GM12892 (cell line): ENCODE results near the gene IL3.
A peak's percentile ranks its signal among the peaks of the same experiment; 100 is the strongest.

Experiments used
- DNase-seq: peaks from one replicate; pipeline ENCODE4 v3.0.0; 2011; ENCODE audit not compliant: insufficient read length
- FAIRE-seq: peaks from 2 replicates; lab custom pipeline; 2011; peaks lifted over from hg19 to GRCh38; lab: Jason Lieb, UNC
- POLR2A ChIP-seq: IDR thresholded peaks from 2 replicates; pipeline ENCODE4 v1.6.1; 2011; ENCODE audit warnings: low read depth, low read length, control low read depth
- POLR2AphosphoS5 ChIP-seq: IDR thresholded peaks from 2 replicates; pipeline ENCODE4 v1.6.1; 2011; ENCODE audit warnings: low read depth, low read length, control low read depth
- TAF1 ChIP-seq: IDR thresholded peaks from 2 replicates; pipeline ENCODE4 v1.6.1; 2011; ENCODE audit warnings: low read depth, mild to moderate bottlenecking, control low read depth, low read length, borderline replicate concordance

Gene IL3

GRCh38 chr5:132063090-132063911 is 2.8 kb downstream of the IL3 start:
- TF ChIP-seq POLR2AphosphoS5 = no peak
- FAIRE-seq = peak; percentile 92
- peak; percentile 64 for DNase-seq

- no peak for TF ChIP-seq POLR2AphosphoS5
- TF ChIP-seq TAF1 = no peak
- TF ChIP-seq POLR2A = no peak
- DNase-seq = no peak
- FAIRE-seq = no peak
Measured at GRCh38 chr5:132064140-132064539, 3.7 kb downstream of the IL3 start.

GRCh38 chr5:132064738-132065331 is 4.4 kb downstream of the IL3 start:
- peak; percentile 70 for FAIRE-seq
- peak; percentile 77 for DNase-seq
- TF ChIP-seq TAF1 (no peak), POLR2AphosphoS5 (no peak), POLR2A (no peak)

- no peak for TF ChIP-seq POLR2A
- no peak for TF ChIP-seq TAF1
- TF ChIP-seq POLR2AphosphoS5 = no peak
- FAIRE-seq (no peak), DNase-seq (peak; percentile 62)
Measured at GRCh38 chr5:132065351-132065937, 5.0 kb downstream of the IL3 start.

- FAIRE-seq = no peak
- no peak for DNase-seq
- TF ChIP-seq TAF1 (no peak), POLR2A (no peak), POLR2AphosphoS5 (no peak)
Measured at GRCh38 chr5:132065951-132066701, 5.7 kb downstream of the IL3 start.

- TF ChIP-seq POLR2AphosphoS5 = no peak
- TF ChIP-seq POLR2A = no peak
- FAIRE-seq = no peak
Measured at GRCh38 chr5:132066871-132067270, 6.4 kb downstream of the IL3 start.

GRCh38 chr5:132067451-132067850 is 7.0 kb downstream of the IL3 start:
- DNase-seq (no peak), FAIRE-seq (no peak)
- no peak for TF ChIP-seq POLR2A
- TF ChIP-seq POLR2AphosphoS5 = no peak
- no peak for TF ChIP-seq TAF1

More at GRCh38 chr5:132066871-132067270, 6.4 kb downstream of the IL3 start:
- DNase-seq = no peak

- DNase-seq = no peak
- FAIRE-seq = no peak
- no peak for TF ChIP-seq POLR2A
- no peak for TF ChIP-seq POLR2AphosphoS5
- no peak for TF ChIP-seq TAF1
Measured at GRCh38 chr5:132067941-132068808, 7.7 kb downstream of the IL3 start.

GRCh38 chr5:132069561-132069960 is 9.1 kb downstream of the IL3 start:
- DNase-seq (no peak), FAIRE-seq (no peak)
- TF ChIP-seq POLR2AphosphoS5 = no peak
- TF ChIP-seq TAF1 = no peak
- no peak for TF ChIP-seq POLR2A

GRCh38 chr5:132069994-132070393 is 9.5 kb downstream of the IL3 start:
- DNase-seq (no peak), FAIRE-seq (no peak)

More at GRCh38 chr5:132069994-132070393, 9.5 kb downstream of the IL3 start:
- TF ChIP-seq POLR2A (no peak), POLR2AphosphoS5 (no peak), TAF1 (no peak)
